ENCODE data around the gene TMEM263.

- TF ChIP-seq, protein P1, sequence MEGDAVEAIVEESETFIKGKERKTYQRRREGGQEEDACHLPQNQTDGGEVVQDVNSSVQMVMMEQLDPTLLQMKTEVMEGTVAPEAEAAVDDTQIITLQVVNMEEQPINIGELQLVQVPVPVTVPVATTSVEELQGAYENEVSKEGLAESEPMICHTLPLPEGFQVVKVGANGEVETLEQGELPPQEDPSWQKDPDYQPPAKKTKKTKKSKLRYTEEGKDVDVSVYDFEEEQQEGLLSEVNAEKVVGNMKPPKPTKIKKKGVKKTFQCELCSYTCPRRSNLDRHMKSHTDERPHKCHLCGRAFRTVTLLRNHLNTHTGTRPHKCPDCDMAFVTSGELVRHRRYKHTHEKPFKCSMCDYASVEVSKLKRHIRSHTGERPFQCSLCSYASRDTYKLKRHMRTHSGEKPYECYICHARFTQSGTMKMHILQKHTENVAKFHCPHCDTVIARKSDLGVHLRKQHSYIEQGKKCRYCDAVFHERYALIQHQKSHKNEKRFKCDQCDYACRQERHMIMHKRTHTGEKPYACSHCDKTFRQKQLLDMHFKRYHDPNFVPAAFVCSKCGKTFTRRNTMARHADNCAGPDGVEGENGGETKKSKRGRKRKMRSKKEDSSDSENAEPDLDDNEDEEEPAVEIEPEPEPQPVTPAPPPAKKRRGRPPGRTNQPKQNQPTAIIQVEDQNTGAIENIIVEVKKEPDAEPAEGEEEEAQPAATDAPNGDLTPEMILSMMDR (IDR thresholded peaks at IDR 0.05): no peak
- no peak for TF ChIP-seq POLR2A (IDR thresholded peaks at IDR 0.05)
Observed at GRCh38 chr12:106975993-106976658, 20.4 kb downstream of the TMEM263 start.

Data from tibial nerve (tissue), 3 donors.